K562 (cell line): ENCODE results near the gene TRIP12. TPM values are rescaled to one million over a fixed set of nuclear protein-coding genes. Genes with fewer than 3 reads are reported as not detected.

Source experiments
- BRF1 ChIP-seq: IDR thresholded peaks from 3 replicates; pipeline ENCODE4 v1.6.1; 2011; ENCODE audit warnings: borderline replicate concordance, mild to moderate bottlenecking; ENCODE audit not compliant: insufficient read length; ENCODE audit errors: extremely low read depth
- CCAR2 ChIP-seq: fragments of 200-400 bp; formaldehyde crosslinking; IDR thresholded peaks from 2 replicates; pipeline ENCODE4 v1.6.1; 2017; ENCODE audit warnings: mild to moderate bottlenecking, low read depth, low read length
- E2F3 ChIP-seq: fragments of 250-450 bp; sonication (Bioruptor Pico); IDR thresholded peaks from 2 replicates; pipeline ENCODE4 v1.4.0; 2020; ENCODE audit warnings: mild to moderate bottlenecking
- ELF1 ChIP-seq: fragments of 200-800 bp; sonication (Bioruptor generic); IDR thresholded peaks from 2 replicates; pipeline ENCODE4 v1.6.1; 2016; ENCODE audit warnings: missing genetic modification characterization, missing compliant biosample characterization
- HDAC6 ChIP-seq: IDR thresholded peaks from 2 replicates; pipeline ENCODE4 v1.6.1; 2012; ENCODE audit warnings: low read depth, mild to moderate bottlenecking, control low read depth, inconsistent platforms, low read length, moderate library complexity
- MCM7 ChIP-seq, 2 experiments: fragments of 450-650 bp; IDR thresholded peaks; 2 replicates each; pipeline ENCODE4 v1.6.1; 2016 to 2018
- NEUROD1 ChIP-seq: fragments of 150-350 bp; IDR thresholded peaks from 2 replicates; pipeline ENCODE4 v1.6.1; 2014; ENCODE audit warnings: borderline replicate concordance, low read length, low read depth; ENCODE audit not compliant: partially characterized antibody
- NFE2 ChIP-seq: IDR thresholded peaks from 2 replicates; pipeline ENCODE4 v1.6.1; 2014; ENCODE audit warnings: antibody characterized with exemption, low read depth
- NR2C1 ChIP-seq, 2 experiments: fragments of 450-650 bp; IDR thresholded peaks; 2 replicates each; pipeline ENCODE4 v1.6.1; 2017; ENCODE audit warnings: mild to moderate bottlenecking in 2 of 2, antibody characterized with exemption in 1 of 2, inconsistent platforms in 1 of 2, missing compliant biosample characterization in 1 of 2, missing genetic modification characterization in 1 of 2
- NR2F6 ChIP-seq: fragments of 450-650 bp; formaldehyde crosslinking; IDR thresholded peaks from 2 replicates; pipeline ENCODE4 v1.4.0; 2020; ENCODE audit warnings: mild to moderate bottlenecking
- TARDBP ChIP-seq: fragments of 450-650 bp; IDR thresholded peaks from 2 replicates; pipeline ENCODE4 v1.6.1; 2016
- TCF7 ChIP-seq: sonication (generic); IDR thresholded peaks from 2 replicates; pipeline ENCODE4 v1.6.1; 2016; ENCODE audit warnings: antibody characterized with exemption, borderline replicate concordance
- ZFP1 ChIP-seq: fragments of 450-650 bp; formaldehyde crosslinking; IDR thresholded peaks from 2 replicates; pipeline ENCODE4 v1.4.0; 2020; ENCODE audit warnings: mild to moderate bottlenecking, mixed read lengths
- ZNF165 ChIP-seq: fragments of 250-450 bp; sonication (Bioruptor Pico); IDR thresholded peaks from 2 replicates; pipeline ENCODE4 v1.4.0; 2020; ENCODE audit warnings: borderline replicate concordance
- ZNF232 ChIP-seq: sonication (generic); formaldehyde crosslinking; IDR thresholded peaks from 2 replicates; pipeline ENCODE4 v1.8.0; 2022; ENCODE audit warnings: mild to moderate bottlenecking, missing genetic modification reagents
- polyA plus RNA-seq, 8 experiments: library from polyadenylated mRNA; depleted of rRNA in 4 of 8; stranded (reverse) in 5 of 8; unstranded in 3 of 8; fragments of >200 nt; fragmentation: Nextera tagmentation in 2 of 8; fragmentation: Illumina TruSeq in 1 of 8; extraction: Ambion mirVana in 2 of 8; extraction: Trizol in 1 of 8; gene quantifications; 2 replicates each; pipeline versions ENCODE4 v1.2.1 to v1.2.3, GENCODE V29; 2011 to 2014; ENCODE audit warnings: inconsistent platforms in 1 of 8, missing spikeins in 1 of 8
- total RNA-seq, 7 experiments: library from RNA; depleted of rRNA in 6 of 7; stranded (reverse); fragments of >200 nt in 6 of 7; fragmentation: Illumina TruSeq in 2 of 7; extraction: Trizol in 2 of 7; gene quantifications; 2 replicates each; pipeline versions ENCODE4 v1.2.1 to v1.2.3, GENCODE V29; 2011 to 2021; ENCODE audit warnings: low replicate concordance in 1 of 7
- TF ChIP-seq, protein P1 (sequence below), 2 experiments: fragments of 450-650 bp in 1 of 2; IDR thresholded peaks; 2 replicates each; pipeline ENCODE4 v1.6.1; 2011 to 2017; ENCODE audit warnings: low read depth in 2 of 2, antibody characterized with exemption in 1 of 2, borderline replicate concordance in 1 of 2, low read length in 1 of 2, mild to moderate bottlenecking in 1 of 2, mixed read lengths in 1 of 2; ENCODE audit not compliant: control insufficient read depth in 1 of 2
- TF ChIP-seq, protein P2 (sequence below): fragments of 450-650 bp; IDR thresholded peaks from 2 replicates; pipeline ENCODE4 v1.7.0; 2016; ENCODE audit warnings: borderline replicate concordance
- TF ChIP-seq, protein P3 (sequence below): sonication (generic); formaldehyde crosslinking; IDR thresholded peaks from 2 replicates; pipeline ENCODE4 v1.9.0; 2022; ENCODE audit warnings: mild to moderate bottlenecking, missing genetic modification reagents
- TF ChIP-seq, protein P4 (sequence below): sonication (generic); IDR thresholded peaks from 2 replicates; pipeline ENCODE4 v1.6.1; 2016
- TF ChIP-seq, protein P5 (sequence below): IDR thresholded peaks from 2 replicates; pipeline ENCODE4 v1.6.1; 2011; ENCODE audit warnings: borderline replicate concordance, low read depth, mild to moderate bottlenecking, moderate library complexity, low read length; ENCODE audit not compliant: insufficient read depth, poor library complexity, severe bottlenecking

Gene TRIP12
- total and polyA plus RNA-seq, 9 of the 15 experiments (the other 6 are each of a cell fraction or from before 2014, with no cell fraction given): 15.2 to 131 (median 80.1) TPM

DNA sequence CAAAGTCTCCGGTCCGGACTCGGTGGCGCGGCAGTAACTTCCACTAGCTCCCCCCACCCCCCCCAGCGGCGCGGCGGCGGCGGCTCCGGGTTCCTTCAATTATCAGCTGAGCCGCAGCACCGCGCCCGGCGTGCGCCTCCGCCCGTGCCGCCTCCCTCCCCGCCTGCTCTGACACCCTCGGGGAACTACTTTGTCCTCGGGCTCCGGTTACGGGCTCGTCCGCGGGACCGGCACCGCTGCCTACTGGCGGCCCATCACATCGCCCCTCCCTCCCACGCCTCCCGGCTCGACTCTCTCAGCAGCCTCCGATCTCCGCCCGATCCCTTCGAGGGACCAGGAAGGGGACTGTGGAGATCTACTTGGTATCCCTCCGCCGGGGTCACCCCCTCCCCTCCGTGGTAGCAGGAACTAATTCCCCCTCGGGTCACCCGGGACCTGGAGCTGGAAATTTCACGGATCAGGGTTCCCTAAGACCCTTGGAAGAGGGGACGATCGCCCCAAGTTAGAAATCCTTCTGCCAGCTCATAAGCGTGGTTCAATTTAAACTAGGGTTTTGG is at the start of gene TRIP12 (continued):
- TF ChIP-seq, protein P1, sequence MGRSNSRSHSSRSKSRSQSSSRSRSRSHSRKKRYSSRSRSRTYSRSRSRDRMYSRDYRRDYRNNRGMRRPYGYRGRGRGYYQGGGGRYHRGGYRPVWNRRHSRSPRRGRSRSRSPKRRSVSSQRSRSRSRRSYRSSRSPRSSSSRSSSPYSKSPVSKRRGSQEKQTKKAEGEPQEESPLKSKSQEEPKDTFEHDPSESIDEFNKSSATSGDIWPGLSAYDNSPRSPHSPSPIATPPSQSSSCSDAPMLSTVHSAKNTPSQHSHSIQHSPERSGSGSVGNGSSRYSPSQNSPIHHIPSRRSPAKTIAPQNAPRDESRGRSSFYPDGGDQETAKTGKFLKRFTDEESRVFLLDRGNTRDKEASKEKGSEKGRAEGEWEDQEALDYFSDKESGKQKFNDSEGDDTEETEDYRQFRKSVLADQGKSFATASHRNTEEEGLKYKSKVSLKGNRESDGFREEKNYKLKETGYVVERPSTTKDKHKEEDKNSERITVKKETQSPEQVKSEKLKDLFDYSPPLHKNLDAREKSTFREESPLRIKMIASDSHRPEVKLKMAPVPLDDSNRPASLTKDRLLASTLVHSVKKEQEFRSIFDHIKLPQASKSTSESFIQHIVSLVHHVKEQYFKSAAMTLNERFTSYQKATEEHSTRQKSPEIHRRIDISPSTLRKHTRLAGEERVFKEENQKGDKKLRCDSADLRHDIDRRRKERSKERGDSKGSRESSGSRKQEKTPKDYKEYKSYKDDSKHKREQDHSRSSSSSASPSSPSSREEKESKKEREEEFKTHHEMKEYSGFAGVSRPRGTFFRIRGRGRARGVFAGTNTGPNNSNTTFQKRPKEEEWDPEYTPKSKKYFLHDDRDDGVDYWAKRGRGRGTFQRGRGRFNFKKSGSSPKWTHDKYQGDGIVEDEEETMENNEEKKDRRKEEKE (IDR thresholded peaks at IDR 0.05; ENCODE audit: borderline replicate concordance in 1 of 2, control insufficient read depth in 1 of 2, low read depth in 2 of 2, low read length in 1 of 2): no peak
- no peak for TF ChIP-seq CCAR2
- TF ChIP-seq E2F3 (CRISPR knock-in tag): 0 out of 2 replicates have a peak, but pooled peaks have one; percentile 16
- TF ChIP-seq, protein P2, sequence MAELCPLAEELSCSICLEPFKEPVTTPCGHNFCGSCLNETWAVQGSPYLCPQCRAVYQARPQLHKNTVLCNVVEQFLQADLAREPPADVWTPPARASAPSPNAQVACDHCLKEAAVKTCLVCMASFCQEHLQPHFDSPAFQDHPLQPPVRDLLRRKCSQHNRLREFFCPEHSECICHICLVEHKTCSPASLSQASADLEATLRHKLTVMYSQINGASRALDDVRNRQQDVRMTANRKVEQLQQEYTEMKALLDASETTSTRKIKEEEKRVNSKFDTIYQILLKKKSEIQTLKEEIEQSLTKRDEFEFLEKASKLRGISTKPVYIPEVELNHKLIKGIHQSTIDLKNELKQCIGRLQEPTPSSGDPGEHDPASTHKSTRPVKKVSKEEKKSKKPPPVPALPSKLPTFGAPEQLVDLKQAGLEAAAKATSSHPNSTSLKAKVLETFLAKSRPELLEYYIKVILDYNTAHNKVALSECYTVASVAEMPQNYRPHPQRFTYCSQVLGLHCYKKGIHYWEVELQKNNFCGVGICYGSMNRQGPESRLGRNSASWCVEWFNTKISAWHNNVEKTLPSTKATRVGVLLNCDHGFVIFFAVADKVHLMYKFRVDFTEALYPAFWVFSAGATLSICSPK: no peak
- TF ChIP-seq ZNF165 (CRISPR knock-in tag): no peak
- TF ChIP-seq BRF1: no peak
- TF ChIP-seq ZNF232 (CRISPR knock-in tag): no peak
- TF ChIP-seq ZFP1 (CRISPR knock-in tag): no peak
- TF ChIP-seq, protein P3, sequence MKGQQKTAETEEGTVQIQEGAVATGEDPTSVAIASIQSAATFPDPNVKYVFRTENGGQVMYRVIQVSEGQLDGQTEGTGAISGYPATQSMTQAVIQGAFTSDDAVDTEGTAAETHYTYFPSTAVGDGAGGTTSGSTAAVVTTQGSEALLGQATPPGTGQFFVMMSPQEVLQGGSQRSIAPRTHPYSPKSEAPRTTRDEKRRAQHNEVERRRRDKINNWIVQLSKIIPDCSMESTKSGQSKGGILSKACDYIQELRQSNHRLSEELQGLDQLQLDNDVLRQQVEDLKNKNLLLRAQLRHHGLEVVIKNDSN (CRISPR knock-in tag): no peak
- peak; percentile 50; the same call in 1 of the 2 replicates for TF ChIP-seq TARDBP
- TF ChIP-seq, protein P4, sequence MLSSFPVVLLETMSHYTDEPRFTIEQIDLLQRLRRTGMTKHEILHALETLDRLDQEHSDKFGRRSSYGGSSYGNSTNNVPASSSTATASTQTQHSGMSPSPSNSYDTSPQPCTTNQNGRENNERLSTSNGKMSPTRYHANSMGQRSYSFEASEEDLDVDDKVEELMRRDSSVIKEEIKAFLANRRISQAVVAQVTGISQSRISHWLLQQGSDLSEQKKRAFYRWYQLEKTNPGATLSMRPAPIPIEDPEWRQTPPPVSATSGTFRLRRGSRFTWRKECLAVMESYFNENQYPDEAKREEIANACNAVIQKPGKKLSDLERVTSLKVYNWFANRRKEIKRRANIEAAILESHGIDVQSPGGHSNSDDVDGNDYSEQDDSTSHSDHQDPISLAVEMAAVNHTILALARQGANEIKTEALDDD: no peak
- TF ChIP-seq HDAC6: no peak
- no peak for TF ChIP-seq MCM7 (IDR thresholded peaks at IDR 0.05)
- no peak for TF ChIP-seq NR2F6 (CRISPR knock-in tag)
- TF ChIP-seq NEUROD1: no peak
- no peak for TF ChIP-seq TCF7
- no peak for TF ChIP-seq NFE2
- TF ChIP-seq, protein P5, sequence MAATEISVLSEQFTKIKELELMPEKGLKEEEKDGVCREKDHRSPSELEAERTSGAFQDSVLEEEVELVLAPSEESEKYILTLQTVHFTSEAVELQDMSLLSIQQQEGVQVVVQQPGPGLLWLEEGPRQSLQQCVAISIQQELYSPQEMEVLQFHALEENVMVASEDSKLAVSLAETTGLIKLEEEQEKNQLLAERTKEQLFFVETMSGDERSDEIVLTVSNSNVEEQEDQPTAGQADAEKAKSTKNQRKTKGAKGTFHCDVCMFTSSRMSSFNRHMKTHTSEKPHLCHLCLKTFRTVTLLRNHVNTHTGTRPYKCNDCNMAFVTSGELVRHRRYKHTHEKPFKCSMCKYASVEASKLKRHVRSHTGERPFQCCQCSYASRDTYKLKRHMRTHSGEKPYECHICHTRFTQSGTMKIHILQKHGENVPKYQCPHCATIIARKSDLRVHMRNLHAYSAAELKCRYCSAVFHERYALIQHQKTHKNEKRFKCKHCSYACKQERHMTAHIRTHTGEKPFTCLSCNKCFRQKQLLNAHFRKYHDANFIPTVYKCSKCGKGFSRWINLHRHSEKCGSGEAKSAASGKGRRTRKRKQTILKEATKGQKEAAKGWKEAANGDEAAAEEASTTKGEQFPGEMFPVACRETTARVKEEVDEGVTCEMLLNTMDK: no peak
- peak; percentile 98 for TF ChIP-seq NR2C1 (IDR thresholded peaks at IDR 0.05)
- TF ChIP-seq NR2C1 (tag; IDR thresholded peaks at IDR 0.05): peak; percentile 99
- peak; percentile 83 for TF ChIP-seq ELF1 (tag)
